GM12878 (cell line): Measurements from ENCODE around the gene USH1C.

ENCODE experiments used
- CTCF ChIP-seq, 3 experiments: IDR thresholded peaks in 2 of 3; conservative IDR thresholded peaks in 1 of 3; 2 replicates each; pipeline ENCODE4 v1.5.1; 2011; ENCODE audit warnings: low read depth in 3 of 3, low read length in 3 of 3, mild to moderate bottlenecking in 3 of 3, control low read depth in 2 of 3, moderate library complexity in 2 of 3, inconsistent platforms in 1 of 3, mixed read lengths in 1 of 3; ENCODE audit not compliant: control insufficient read depth in 2 of 3, insufficient read depth in 1 of 3; ENCODE audit errors: extremely low read depth in 1 of 3
- SMARCA5 ChIP-seq: fragments of 450-650 bp; IDR thresholded peaks from 2 replicates; pipeline ENCODE4 v1.6.1; 2017; ENCODE audit warnings: mild to moderate bottlenecking

GRCh38 chr11:17510507-17511206 lies 33.6 kb downstream of the USH1C start:
- TF ChIP-seq SMARCA5: no peak
- no peak for TF ChIP-seq CTCF (IDR thresholded peaks at IDR 0.05 in 2 of 3, conservative IDR thresholded peaks at IDR 0.05 in 1 of 3; ENCODE audit: control insufficient read depth in 2 of 3, extremely low read depth in 1 of 3, insufficient read depth in 1 of 3, low read depth in 3 of 3, low read length in 3 of 3)
